ENCODE data around the gene HHEX.

GRCh38 chr10:92677708-92678107 lies 12.0 kb upstream of the HHEX start:
- TF ChIP-seq POLR2A (IDR thresholded peaks at IDR 0.05; ENCODE audit: low read depth, low read length) (no peak), TAF1 (IDR thresholded peaks at IDR 0.05; ENCODE audit: borderline replicate concordance, low read depth, low read length) (no peak)
